Lung (tissue), 12 donors: Measurements from ENCODE around the gene ANKRD44. TPM values are rescaled to one million over a fixed set of nuclear protein-coding genes. Genes with fewer than 3 reads are reported as not detected.
"Not testable (repeated sequence)": the region's sequence is repeated elsewhere in the genome, so short reads cannot be mapped to it uniquely, and the experiment has no call there.

Experiments
- ATAC-seq: fragments of 200-7000 bp; cut with Tn5 transposase; one replicate; pipeline ENCODE4 v1.9.1; 2020; ENCODE audit warnings: moderate number of reproducible peaks; ENCODE audit not compliant: insufficient read depth, low FRiP score
- DNase-seq, 3 donors: peaks; one replicate each; pipeline ENCODE4 v3.0.0-alpha.2; 2013 to 2017
- H3K27ac ChIP-seq, 2 donors: one replicate each; pipeline ENCODE4 v1.5.1; 2013; ENCODE audit warnings: mild to moderate bottlenecking in 2 of 2, moderate library complexity in 2 of 2, control low read depth in 1 of 2, inconsistent platforms in 1 of 2, low read depth in 1 of 2, low read length in 1 of 2
- H3K27me3 ChIP-seq, 3 donors: one replicate each; pipeline ENCODE4 v1.5.1; 2013; ENCODE audit warnings: low read length in 2 of 3; ENCODE audit not compliant: control insufficient read depth in 3 of 3, insufficient read depth in 3 of 3
- H3K36me3 ChIP-seq, 4 donors: one replicate each; pipeline ENCODE4 v1.5.1; 2013; ENCODE audit warnings: low read length in 4 of 4, mild to moderate bottlenecking in 1 of 4, moderate library complexity in 1 of 4; ENCODE audit not compliant: control insufficient read depth in 4 of 4, insufficient read depth in 4 of 4
- H3K4me1 ChIP-seq, 5 donors: one replicate each; pipeline ENCODE4 v1.5.1; 2013; ENCODE audit warnings: low read length in 5 of 5, mild to moderate bottlenecking in 2 of 5, moderate library complexity in 1 of 5; ENCODE audit not compliant: control insufficient read depth in 5 of 5, insufficient read depth in 5 of 5
- H3K4me3 ChIP-seq: one replicate; pipeline ENCODE4 v1.5.1; 2013; ENCODE audit warnings: mild to moderate bottlenecking, control low read depth, moderate library complexity
- H3K9ac ChIP-seq, 2 donors: one replicate each; pipeline ENCODE4 v1.5.1; 2013; ENCODE audit warnings: low read length in 2 of 2, control low read depth in 1 of 2; ENCODE audit not compliant: insufficient read depth in 1 of 2
- H3K9me3 ChIP-seq, 4 donors: one replicate each; pipeline ENCODE4 v1.5.1; 2013; ENCODE audit warnings: low read length in 3 of 4, mild to moderate bottlenecking in 1 of 4, moderate library complexity in 1 of 4; ENCODE audit not compliant: control insufficient read depth in 4 of 4, insufficient read depth in 3 of 4
- CTCF ChIP-seq: IDR thresholded peaks from 2 replicates; pipeline ENCODE4 v1.5.1; 2012; ENCODE audit warnings: mild to moderate bottlenecking; ENCODE audit errors: control extremely low read depth, extremely low read depth
- WGBS, 2 donors: extraction: QIAGEN DNeasy Blood & Tissue Kit; methylation state at CpG; one replicate each; pipeline ENCODE4 v1.1.7; 2013; 5-methylcytosine and 5-hydroxymethylcytosine counted together
- polyA plus RNA-seq, 2 donors: library from polyadenylated mRNA; stranded (reverse); fragments of 200-250 nt; gene quantifications; one replicate each; pipeline ENCODE4 v1.2.1, GENCODE V29; 2013
- total RNA-seq, 2 donors: library from RNA; depleted of rRNA in 1 of 2; stranded (reverse); fragments of >200 nt in 1 of 2; gene quantifications; one replicate each; pipeline ENCODE4 v1.2.1, GENCODE V29; 2014 to 2021
- donor health status: control.
- donor health status: control.
- donor health status: Bipolar disorder and iron deficiency.
- donor health status: healthy.
- donor health status: DM: yes; HTN: yes; CAD: no.

Gene ANKRD44
- total and polyA plus RNA-seq, 4 donors, result 7.1 to 73.8 (median 20.3) TPM

GRCh38 chr2:197349699-197350098 lies 39.1 kb upstream of the ANKRD44 start:
- no peak for ATAC-seq
- TF ChIP-seq CTCF, result no peak

GRCh38 chr2:197348721-197349360 lies 38.3 kb upstream of the ANKRD44 start:
- H3K27ac ChIP-seq, result no peak overlapping the region
- ATAC-seq, result no peak

More at GRCh38 chr2:197349699-197350098, 39.1 kb upstream of the ANKRD44 start:
- Histone ChIP-seq H3K36me3 (no peaks in the 10 kb centered on the region), H3K27me3 (no peaks in the 10 kb centered on the region), H3K27ac (no peak overlapping the region), H3K9ac (no peak overlapping the region), H3K4me3 (no peak overlapping the region), H3K9me3 (no peaks in the 10 kb centered on the region), H3K4me1 (no peaks in the 10 kb centered on the region)
- DNase-seq, result no peak
- WGBS, 2 donors, result 97 to 98% methylated on average over 2 of the region's 2 CpGs

GRCh38 chr2:197345846-197346370 lies 35.3 kb upstream of the ANKRD44 start:
- no peaks in the 10 kb centered on the region for H3K27me3 ChIP-seq
- 93 to 97% methylated on average over 5 of the region's 5 CpGs for WGBS, 2 donors
- DNase-seq (no peak), ATAC-seq (no peak)
- TF ChIP-seq CTCF, result no peak
- H3K27ac ChIP-seq, result no peak overlapping the region
- no peaks in the 10 kb centered on the region for H3K36me3 ChIP-seq
- no peak overlapping the region for H3K9ac ChIP-seq
- H3K4me1 ChIP-seq, result no peaks in the 10 kb centered on the region
- no peak overlapping the region for H3K4me3 ChIP-seq
- no peaks in the 10 kb centered on the region for H3K9me3 ChIP-seq

More at GRCh38 chr2:197348721-197349360, 38.3 kb upstream of the ANKRD44 start:
- Histone ChIP-seq H3K9ac (no peak overlapping the region), H3K9me3 (no peaks in the 10 kb centered on the region), H3K4me3 (no peak overlapping the region), H3K27me3 (no peaks in the 10 kb centered on the region), H3K4me1 (no peaks in the 10 kb centered on the region), H3K36me3 (no peaks in the 10 kb centered on the region)
- 61 to 70% methylated on average over 5 of the region's 5 CpGs for WGBS, 2 donors
- DNase-seq, result no peak
- TF ChIP-seq CTCF, result no peak

GRCh38 chr2:197343968-197344367 lies 33.4 kb upstream of the ANKRD44 start:
- not testable (repeated sequence) for DNase-seq, H3K9ac ChIP-seq
- WGBS, 2 donors, result 92 to 93% methylated on average over 5 of the region's 5 CpGs

More at GRCh38 chr2:197343968-197344367, 33.4 kb upstream of the ANKRD44 start:
- not testable (repeated sequence) for H3K36me3 ChIP-seq, H3K9me3 ChIP-seq, ATAC-seq, H3K27ac ChIP-seq, H3K4me1 ChIP-seq, H3K27me3 ChIP-seq, H3K4me3 ChIP-seq
